IMR-90 (cell line): ENCODE results near the gene ITIH2. TPM values are rescaled to one million over a fixed set of nuclear protein-coding genes. Genes with fewer than 3 reads are reported as not detected.

ENCODE experiments used
- ATAC-seq: fragments of 200-7000 bp; cut with Tn5 transposase; 2 replicates; pipeline ENCODE4 v1.9.1; 2020; ENCODE audit warnings: low read depth, mild to moderate bottlenecking, moderate library complexity
- BruUV-seq: library from RNA; stranded (reverse); fragments of 400-500 nt; replicated peaks from 2 replicates; lab custom pipeline; 2021; lab: Mats Ljungman, UMichigan
- CTCF ChIA-PET: fragments of 300-600 bp; formaldehyde crosslinking; extraction: SDS; loops from one replicate; lab custom pipeline; 2021; ENCODE audit warnings: antibody characterized with exemption; lab: Yijun Ruan, JAX
- POLR2A ChIA-PET: fragments of 300-600 bp; sonication (Branson Sonifier 250); formaldehyde crosslinking; loops from one replicate; lab custom pipeline; 2022; ENCODE audit warnings: antibody characterized with exemption; ENCODE audit not compliant: unreplicated experiment; lab: Charles Lee
- DNase-seq: peaks from one replicate; pipeline ENCODE4 v3.0.0; 2013
- H2AFZ ChIP-seq: replicated peaks from 2 replicates; pipeline ENCODE3; 2013; ENCODE audit warnings: low read length, mild to moderate bottlenecking; ENCODE audit not compliant: poor library complexity
- H2AK5ac ChIP-seq: 2 replicates; pipeline ENCODE4 v1.6.1; 2013; ENCODE audit warnings: low read depth, low read length, inconsistent platforms
- H2AK9ac ChIP-seq: replicated peaks from 2 replicates; pipeline ENCODE3; 2013; ENCODE audit warnings: mild to moderate bottlenecking, low read depth, low read length, moderate library complexity; ENCODE audit not compliant: poor library complexity
- H2BK120ac ChIP-seq: 2 replicates; pipeline ENCODE4 v1.6.1; 2013; ENCODE audit warnings: low read depth, low read length, inconsistent platforms
- H2BK15ac ChIP-seq: 3 replicates; pipeline ENCODE4 v1.6.1; 2013; ENCODE audit warnings: low read depth, low read length, inconsistent platforms
- H2BK20ac ChIP-seq: 2 replicates; pipeline ENCODE4 v1.6.1; 2013; ENCODE audit warnings: low read depth, mild to moderate bottlenecking, inconsistent platforms, low read length, moderate library complexity
- H2BK5ac ChIP-seq: 2 replicates; pipeline ENCODE4 v1.6.1; 2013; ENCODE audit warnings: mild to moderate bottlenecking, low read depth, low read length, inconsistent platforms; ENCODE audit not compliant: poor library complexity, severe bottlenecking
- H3K14ac ChIP-seq: replicated peaks from 2 replicates; pipeline ENCODE4 v1.6.1; 2013; ENCODE audit warnings: low read depth, low read length, inconsistent platforms
- H3K18ac ChIP-seq: 2 replicates; pipeline ENCODE4 v1.6.1; 2013; ENCODE audit warnings: low read depth, low read length, control low read depth
- H3K23ac ChIP-seq: 2 replicates; pipeline ENCODE4 v1.6.1; 2013; ENCODE audit warnings: low read depth, low read length, inconsistent platforms
- H3K27ac ChIP-seq: 2 replicates; pipeline ENCODE4 v1.5.1; 2013; ENCODE audit warnings: mild to moderate bottlenecking, control low read depth, low read length; ENCODE audit not compliant: insufficient read depth
- H3K27me3 ChIP-seq: 2 replicates; pipeline ENCODE4 v1.6.1; 2013; ENCODE audit warnings: low read length; ENCODE audit not compliant: control insufficient read depth, insufficient read depth
- H3K36me3 ChIP-seq: 2 replicates; pipeline ENCODE4 v1.6.1; 2013; ENCODE audit warnings: low read length, mixed read lengths; ENCODE audit not compliant: control insufficient read depth, insufficient read depth
- H3K4ac ChIP-seq: 2 replicates; pipeline ENCODE4 v1.6.1; 2013; ENCODE audit warnings: low read depth, low read length, inconsistent platforms
- H3K4me1 ChIP-seq: 2 replicates; pipeline ENCODE4 v1.6.1; 2013; ENCODE audit warnings: low read length, mixed read lengths; ENCODE audit not compliant: control insufficient read depth, insufficient read depth
- H3K4me2 ChIP-seq: 2 replicates; pipeline ENCODE4 v1.6.1; 2013; ENCODE audit warnings: low read depth, mild to moderate bottlenecking, control low read depth, low read length, moderate library complexity
- H3K4me3 ChIP-seq: 2 replicates; pipeline ENCODE4 v1.5.1; 2013; ENCODE audit warnings: low read depth, mild to moderate bottlenecking, control low read depth, low read length, moderate library complexity; ENCODE audit not compliant: insufficient read depth
- H3K56ac ChIP-seq: 2 replicates; pipeline ENCODE4 v1.6.1; 2013; ENCODE audit warnings: low read length, inconsistent platforms; ENCODE audit not compliant: insufficient read depth; ENCODE audit errors: extremely low read depth
- H3K79me1 ChIP-seq, 2 experiments: 2 replicates each; pipeline ENCODE4 v1.6.1; 2013; ENCODE audit warnings: low read length in 2 of 2, inconsistent platforms in 1 of 2, low read depth in 1 of 2
- H3K9ac ChIP-seq: 2 replicates; pipeline ENCODE4 v1.6.1; 2013; ENCODE audit warnings: low read depth, low read length, control low read depth
- H3K9me1 ChIP-seq: 2 replicates; pipeline ENCODE4 v1.6.1; 2013; ENCODE audit warnings: low read length, inconsistent platforms; ENCODE audit not compliant: insufficient read depth
- H3K9me3 ChIP-seq: 2 replicates; pipeline ENCODE4 v1.6.1; 2013; ENCODE audit warnings: low read length; ENCODE audit not compliant: control insufficient read depth, insufficient read depth
- H4K20me1 ChIP-seq: 2 replicates; pipeline ENCODE4 v1.6.1; 2013; ENCODE audit warnings: low read length, inconsistent platforms; ENCODE audit not compliant: insufficient read depth
- H4K5ac ChIP-seq: 2 replicates; pipeline ENCODE4 v1.6.1; 2013; ENCODE audit warnings: mild to moderate bottlenecking, low read depth, low read length, control low read depth
- H4K8ac ChIP-seq, 2 experiments: 2 replicates each; pipeline ENCODE4 v1.6.1; 2013; ENCODE audit warnings: low read depth in 2 of 2, low read length in 2 of 2, control low read depth in 1 of 2, inconsistent platforms in 1 of 2
- H4K91ac ChIP-seq: 2 replicates; pipeline ENCODE4 v1.6.1; 2013; ENCODE audit warnings: low read depth, low read length, inconsistent platforms; ENCODE audit not compliant: insufficient read depth
- BHLHE40 ChIP-seq: fragments of 150-350 bp; IDR thresholded peaks from 2 replicates; pipeline ENCODE4 v1.6.1; 2016; ENCODE audit warnings: mild to moderate bottlenecking, low read depth, low read length
- CEBPB ChIP-seq: IDR thresholded peaks from 2 replicates; pipeline ENCODE4 v1.6.1; 2012; ENCODE audit warnings: low read depth, low read length, improper control_type of control experiment
- CHD1 ChIP-seq: IDR thresholded peaks from 2 replicates; pipeline ENCODE4 v1.6.1; 2012; ENCODE audit warnings: low read depth, low read length, improper control_type of control experiment
- CTCF ChIP-seq: conservative IDR thresholded peaks from 2 replicates; pipeline ENCODE4 v1.5.1; 2012; ENCODE audit warnings: mild to moderate bottlenecking, low read depth, low read length, improper control_type of control experiment
- ELK1 ChIP-seq: fragments of 150-350 bp; IDR thresholded peaks from 2 replicates; pipeline ENCODE4 v1.6.1; 2016; ENCODE audit warnings: low read depth, mild to moderate bottlenecking, low read length, moderate library complexity, borderline replicate concordance
- FOS ChIP-seq: fragments of 150-350 bp; IDR thresholded peaks from 2 replicates; pipeline ENCODE4 v1.6.1; 2016; ENCODE audit warnings: low read depth, low read length
- MAFK ChIP-seq: IDR thresholded peaks from 2 replicates; pipeline ENCODE4 v1.6.1; 2012; ENCODE audit warnings: low read depth, low read length, improper control_type of control experiment
- MAZ ChIP-seq: IDR thresholded peaks from 2 replicates; pipeline ENCODE4 v1.6.1; 2012; ENCODE audit warnings: low read depth, mild to moderate bottlenecking, low read length, improper control_type of control experiment, moderate library complexity, borderline replicate concordance
- MXI1 ChIP-seq: IDR thresholded peaks from 2 replicates; pipeline ENCODE4 v1.6.1; 2012; ENCODE audit warnings: low read depth, mild to moderate bottlenecking, low read length, moderate library complexity, borderline replicate concordance
- NFE2L2 ChIP-seq: fragments of 150-350 bp; IDR thresholded peaks from 2 replicates; pipeline ENCODE4 v1.6.1; 2016; ENCODE audit warnings: low read depth, mild to moderate bottlenecking, low read length
- POLR2A ChIP-seq: IDR thresholded peaks from 2 replicates; pipeline ENCODE4 v1.6.1; 2012; ENCODE audit warnings: mild to moderate bottlenecking, low read depth, low read length
- RAD21 ChIP-seq: IDR thresholded peaks from 2 replicates; pipeline ENCODE4 v1.6.1; 2012; ENCODE audit warnings: low read length, improper control_type of control experiment
- RCOR1 ChIP-seq: IDR thresholded peaks from 2 replicates; pipeline ENCODE4 v1.6.1; 2012; ENCODE audit warnings: mild to moderate bottlenecking, low read length, improper control_type of control experiment; ENCODE audit not compliant: insufficient replicate concordance
- RFX5 ChIP-seq: IDR thresholded peaks from 2 replicates; pipeline ENCODE4 v1.8.0; 2012; ENCODE audit warnings: low read depth, mild to moderate bottlenecking, low read length, moderate library complexity
- SMC3 ChIP-seq: fragments of 150-350 bp; IDR thresholded peaks from 2 replicates; pipeline ENCODE4 v1.6.1; 2016; ENCODE audit warnings: low read depth, mild to moderate bottlenecking, antibody characterized with exemption, low read length, moderate library complexity
- USF2 ChIP-seq: fragments of 150-350 bp; IDR thresholded peaks from 2 replicates; pipeline ENCODE4 v1.6.1; 2017; ENCODE audit warnings: mild to moderate bottlenecking, antibody characterized with exemption, low read length, low read depth
- WGBS, 2 experiments: methylation state at CpG; one replicate each; pipeline versions ENCODE4 v1.1.5 to v1.1.7; 2013; ENCODE audit warnings: missing lambda C conversion rate in 2 of 2; ENCODE audit not compliant: insufficient read length in 1 of 2; ENCODE audit errors: extremely low coverage in 2 of 2; 5-methylcytosine and 5-hydroxymethylcytosine counted together
- dilution Hi-C: fragments of 300-500 bp; cut with HindIII; formaldehyde crosslinking; loops from one replicate; pipeline ENCODE4 v1.14.3; 2018; ENCODE audit warnings: low sequenced_read_pairs; ENCODE audit not compliant: unreplicated experiment
- in situ Hi-C: fragments of 300-500 bp; cut with MboI; formaldehyde crosslinking; loops from 3 replicates; pipeline ENCODE4 v1.14.3; 2019; ENCODE audit warnings: low sequenced_read_pairs, inconsistent platforms, mixed read lengths
- intact Hi-C: fragments of 100-400 bp; cut with micrococcal nuclease; formaldehyde crosslinking; loops from 2 replicates; pipeline ENCODE4 v1.10.0; 2022
- polyA plus RNA-seq, 3 experiments: library from polyadenylated mRNA; depleted of rRNA; stranded (reverse); fragments of >200 nt; gene quantifications; 2 replicates each; pipeline ENCODE4 v1.2.3, GENCODE V29; 2012; ENCODE audit warnings: low replicate concordance in 1 of 3
- total RNA-seq: library from RNA; depleted of rRNA; stranded (reverse); fragments of >200 nt; gene quantifications from 2 replicates; pipeline ENCODE4 v1.2.3, GENCODE V29; 2012

ITIH2 gene
- total and polyA plus RNA-seq, 2 of the 4 experiments (the other 2 are of a cell fraction) = not detected

GRCh38 chr10:7657552-7657951, 45.6 kb upstream of the ITIH2 start:
- dilution Hi-C loops (no loop called here), in situ Hi-C loops (no loop called here), intact Hi-C loops (no loop called here)
- BruUV-seq = no TSS peak
- Histone ChIP-seq H3K56ac (no peak overlapping the region), H3K23ac (no peak overlapping the region), H4K20me1 (no peaks in the 10 kb centered on the region), H4K91ac (no peak overlapping the region), H4K8ac (no peak overlapping the region), H3K27me3 (no peaks in the 10 kb centered on the region; the same call in 1 of the 2 replicates), H3K27ac (no peak overlapping the region), H3K79me1 (no peaks in the 10 kb centered on the region), H3K4ac (no peak overlapping the region), H2AFZ (no peak overlapping the region), H3K4me1 (no peaks in the 10 kb centered on the region), H3K14ac (no peak overlapping the region), H3K9me1 (no peaks in the 10 kb centered on the region), H3K18ac (no peak overlapping the region), H2BK15ac (no peak overlapping the region), H2BK120ac (no peak overlapping the region), H3K9ac (no peak overlapping the region), H2BK5ac (no peak overlapping the region), H3K4me2 (no peak overlapping the region), H2AK9ac (no peak overlapping the region), H2AK5ac (no peak overlapping the region), H2BK20ac (no peak overlapping the region), H3K36me3 (no peaks in the 10 kb centered on the region), H4K5ac (no peak overlapping the region), H3K9me3 (no peaks in the 10 kb centered on the region), H3K4me3 (no peak overlapping the region)
- no peak for DNase-seq
- CTCF ChIA-PET = no interaction called here
- POLR2A ChIA-PET = no interaction called here
- no peak for ATAC-seq
- no CpG with 5 or more reads among the region's 2 CpGs for WGBS, 2 experiments
- TF ChIP-seq CHD1 (no peak), SMC3 (no peak), MXI1 (no peak), MAZ (no peak), BHLHE40 (no peak), CTCF (no peak), NFE2L2 (no peak), FOS (no peak), POLR2A (no peak), CEBPB (no peak), USF2 (no peak), MAFK (no peak), ELK1 (no peak), RAD21 (no peak), RCOR1 (no peak), RFX5 (no peak)
